SU-DHL-6 (cell line): Measurements from ENCODE around the gene ZCCHC12.
A peak's percentile ranks its signal among the peaks of the same experiment; 100 is the strongest.

Experiments
- H2AFZ ChIP-seq: fragments of 200-600 bp; sonication (generic); 2 replicates; pipeline ENCODE4 v1.6.1; 2014; ENCODE audit warnings: low read depth, mild to moderate bottlenecking, moderate library complexity, mixed read lengths, antibody characterized with exemption, low read length; ENCODE audit not compliant: severe bottlenecking
- H3F3A ChIP-seq: fragments of 200-600 bp; shearing (Covaris generic); 2 replicates; pipeline ENCODE4 v1.6.0; 2016; ENCODE audit warnings: antibody characterized with exemption, mild to moderate bottlenecking; ENCODE audit not compliant: insufficient read depth
- H3K27ac ChIP-seq: fragments of 200-600 bp; sonication (generic); 2 replicates; pipeline ENCODE4 v1.5.1; 2016; ENCODE audit warnings: low read depth, mild to moderate bottlenecking, low read length, moderate library complexity, mixed read lengths
- H3K27me3 ChIP-seq: fragments of 200-600 bp; sonication (generic), shearing (Covaris generic); 2 replicates; pipeline ENCODE4 v1.6.0; 2014; ENCODE audit warnings: mild to moderate bottlenecking, low read length
- H3K36me3 ChIP-seq: fragments of 200-600 bp; sonication (generic); 2 replicates; pipeline ENCODE4 v1.6.1; 2014; ENCODE audit warnings: mild to moderate bottlenecking, low read length, mixed read lengths
- H3K4me2 ChIP-seq: fragments of 300-600, 200-600 bp; shearing (Covaris generic), sonication (generic); 2 replicates; pipeline ENCODE4 v1.6.0; 2014; ENCODE audit warnings: low read length, low read depth, mild to moderate bottlenecking; ENCODE audit not compliant: poor library complexity, severe bottlenecking
- H3K4me3 ChIP-seq: fragments of 200-600 bp; sonication (generic); 2 replicates; pipeline ENCODE4 v1.5.1; 2014; ENCODE audit warnings: antibody characterized with exemption, low read length, mild to moderate bottlenecking, mixed read lengths; ENCODE audit not compliant: insufficient read depth, poor library complexity, severe bottlenecking
- H3K79me2 ChIP-seq: fragments of 200-600 bp; sonication (generic); 2 replicates; pipeline ENCODE4 v1.6.1; 2014; ENCODE audit warnings: mild to moderate bottlenecking, low read length, moderate library complexity; ENCODE audit not compliant: insufficient read depth
- H3K9ac ChIP-seq: fragments of 200-600 bp; sonication (generic); 2 replicates; pipeline ENCODE4 v1.7.0; 2014; ENCODE audit warnings: mild to moderate bottlenecking, low read length
- H3K9me2 ChIP-seq: fragments of 200-600 bp; sonication (generic); replicated peaks from 2 replicates; pipeline ENCODE4 v1.6.1; 2014; ENCODE audit warnings: low read length; ENCODE audit not compliant: insufficient read depth
- H3K9me3 ChIP-seq: fragments of 200-600 bp; sonication (generic); 2 replicates; pipeline ENCODE4 v1.6.1; 2014; ENCODE audit warnings: low read length, mixed read lengths; ENCODE audit not compliant: insufficient read depth
- H4K20me1 ChIP-seq: fragments of 200-600 bp; sonication (generic); 2 replicates; pipeline ENCODE4 v1.6.1; 2014; ENCODE audit warnings: low read depth, mild to moderate bottlenecking, antibody characterized with exemption, low read length, moderate library complexity, mixed read lengths
- EZH2phosphoT487 ChIP-seq: fragments of 200-600 bp; sonication (generic), shearing (Covaris generic); conservative IDR thresholded peaks from 2 replicates; pipeline ENCODE4 v1.6.1; 2018; ENCODE audit warnings: mild to moderate bottlenecking, antibody characterized with exemption, low read length, moderate library complexity, mixed read lengths
- TF ChIP-seq, protein P1 (sequence below): fragments of 200-600 bp; sonication (generic); IDR thresholded peaks from one replicate; pipeline ENCODE4 v1.5.1; 2017; ENCODE audit warnings: antibody characterized with exemption, mild to moderate bottlenecking, low read length, moderate library complexity; ENCODE audit not compliant: insufficient read depth, poor library complexity, severe bottlenecking

The ZCCHC12 gene

GRCh38 chrX:118839334-118839958 lies 15.8 kb downstream of the ZCCHC12 start:
- Histone ChIP-seq H3K36me3 (no peaks in the 10 kb centered on the region), H2AFZ (no peak overlapping the region), H3K9me2 (no peaks in the 10 kb centered on the region), H3K27me3 (no peaks in the 10 kb centered on the region), H4K20me1 (no peaks in the 10 kb centered on the region), H3K79me2 (no peaks in the 10 kb centered on the region), H3K9ac (no peak overlapping the region), H3K4me3 (no peak overlapping the region), H3K9me3 (no peaks in the 10 kb centered on the region), H3F3A (no peaks in the 10 kb centered on the region), H3K27ac (no peak overlapping the region), H3K4me2 (peak overlapping the region; percentile 25)
- TF ChIP-seq, protein P1, sequence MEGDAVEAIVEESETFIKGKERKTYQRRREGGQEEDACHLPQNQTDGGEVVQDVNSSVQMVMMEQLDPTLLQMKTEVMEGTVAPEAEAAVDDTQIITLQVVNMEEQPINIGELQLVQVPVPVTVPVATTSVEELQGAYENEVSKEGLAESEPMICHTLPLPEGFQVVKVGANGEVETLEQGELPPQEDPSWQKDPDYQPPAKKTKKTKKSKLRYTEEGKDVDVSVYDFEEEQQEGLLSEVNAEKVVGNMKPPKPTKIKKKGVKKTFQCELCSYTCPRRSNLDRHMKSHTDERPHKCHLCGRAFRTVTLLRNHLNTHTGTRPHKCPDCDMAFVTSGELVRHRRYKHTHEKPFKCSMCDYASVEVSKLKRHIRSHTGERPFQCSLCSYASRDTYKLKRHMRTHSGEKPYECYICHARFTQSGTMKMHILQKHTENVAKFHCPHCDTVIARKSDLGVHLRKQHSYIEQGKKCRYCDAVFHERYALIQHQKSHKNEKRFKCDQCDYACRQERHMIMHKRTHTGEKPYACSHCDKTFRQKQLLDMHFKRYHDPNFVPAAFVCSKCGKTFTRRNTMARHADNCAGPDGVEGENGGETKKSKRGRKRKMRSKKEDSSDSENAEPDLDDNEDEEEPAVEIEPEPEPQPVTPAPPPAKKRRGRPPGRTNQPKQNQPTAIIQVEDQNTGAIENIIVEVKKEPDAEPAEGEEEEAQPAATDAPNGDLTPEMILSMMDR: peak; percentile 11
- no peak for TF ChIP-seq EZH2phosphoT487

DNA sequence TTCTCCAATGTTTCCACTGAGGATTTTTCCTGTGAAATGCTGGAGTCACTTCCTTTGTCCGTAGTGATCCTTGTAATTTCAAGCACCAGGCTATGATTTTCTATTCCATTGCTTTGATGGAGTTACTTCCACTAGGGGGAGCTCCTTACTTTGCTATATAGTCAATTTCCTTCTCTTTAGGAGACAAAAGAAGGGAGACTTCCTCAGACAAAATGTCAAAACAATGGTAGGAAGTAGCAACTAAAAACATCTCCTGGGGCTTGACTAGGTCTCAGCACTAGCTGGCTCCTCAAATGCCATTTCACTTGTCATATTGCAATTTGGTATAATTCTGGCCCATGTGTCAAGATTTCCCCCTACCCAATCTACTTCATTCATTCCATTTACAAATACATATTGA lies 24.1 kb downstream of the ZCCHC12 start:
- Histone ChIP-seq H3K9ac (no peak overlapping the region), H3K36me3 (no peaks in the 10 kb centered on the region), H4K20me1 (no peaks in the 10 kb centered on the region), H3K9me2 (no peaks in the 10 kb centered on the region), H2AFZ (no peak overlapping the region), H3K27ac (no peak overlapping the region), H3F3A (no peaks in the 10 kb centered on the region), H3K9me3 (no peaks in the 10 kb centered on the region), H3K4me2 (no peak overlapping the region), H3K79me2 (no peaks in the 10 kb centered on the region), H3K4me3 (no peak overlapping the region), H3K27me3 (no peaks in the 10 kb centered on the region)
- no peak for TF ChIP-seq EZH2phosphoT487
- TF ChIP-seq, protein P1: peak; percentile 45

DNA sequence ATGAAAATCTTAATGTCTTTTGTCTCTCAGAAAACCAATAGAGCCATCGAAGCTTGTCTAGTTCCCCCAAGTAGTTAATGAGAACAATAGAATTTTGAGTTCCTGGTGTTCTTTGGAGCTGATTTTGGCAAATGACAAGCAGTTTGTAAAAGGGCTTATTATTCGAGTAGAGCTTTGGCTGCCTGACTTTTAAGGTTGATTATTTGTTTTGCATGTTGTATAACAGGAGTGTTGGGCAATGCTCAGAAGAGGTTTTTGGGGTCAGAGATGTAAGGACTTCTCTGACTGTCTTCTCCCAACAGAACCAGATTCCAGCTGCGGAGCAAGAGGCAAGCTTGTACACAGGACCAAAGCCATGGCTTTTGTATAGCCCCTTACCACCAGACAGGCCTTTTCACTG lies 30.0 kb downstream of the ZCCHC12 start:
- Histone ChIP-seq H3K9me2 (no peaks in the 10 kb centered on the region), H3K4me3 (no peak overlapping the region), H4K20me1 (no peaks in the 10 kb centered on the region), H3K4me2 (no peak overlapping the region), H3K9ac (no peak overlapping the region), H3K79me2 (no peaks in the 10 kb centered on the region), H3F3A (no peaks in the 10 kb centered on the region), H3K36me3 (no peaks in the 10 kb centered on the region), H2AFZ (no peak overlapping the region), H3K27me3 (no peaks in the 10 kb centered on the region), H3K27ac (no peak overlapping the region), H3K9me3 (no peaks in the 10 kb centered on the region)
- TF ChIP-seq EZH2phosphoT487: no peak
- TF ChIP-seq, protein P1: no peak
